Uterus (tissue), 4 donors: ENCODE data around the gene NAV2. TPM values are rescaled to one million over a fixed set of nuclear protein-coding genes. Genes with fewer than 3 reads are reported as not detected.
A peak's percentile ranks its signal among the peaks of the same experiment; 100 is the strongest.

Experiments
- DNase-seq, 2 donors: peaks; one replicate each; pipeline ENCODE4 v3.0.0-alpha.2; 2019 to 2020
- H3K27ac ChIP-seq, 2 donors: fragments of 200-600 bp; sonication (generic); 1 replicate in 1 of 2; 2 replicates in 1 of 2; pipeline ENCODE4 v1.5.1; 2016 to 2018
- H3K27me3 ChIP-seq, 2 donors: fragments of 200-600 bp; sonication (generic); one replicate each; pipeline ENCODE4 v1.5.1; 2018 to 2019; ENCODE audit warnings: control low read depth in 1 of 2
- H3K36me3 ChIP-seq, 2 donors: fragments of 200-600 bp; sonication (generic); one replicate each; pipeline ENCODE4 v1.5.1; 2019; ENCODE audit warnings: control low read depth in 1 of 2
- H3K4me1 ChIP-seq, 2 donors: fragments of 200-600 bp; sonication (generic); one replicate each; pipeline ENCODE4 v1.5.1; 2018 to 2019; ENCODE audit warnings: control low read depth in 1 of 2
- H3K4me3 ChIP-seq, 2 donors: fragments of 200-600 bp; sonication (generic); 1 replicate in 1 of 2; 2 replicates in 1 of 2; pipeline ENCODE4 v1.5.1; 2018 to 2019; ENCODE audit warnings: mild to moderate bottlenecking in 1 of 2
- H3K9me3 ChIP-seq, 2 donors: fragments of 200-600 bp; sonication (generic); one replicate each; pipeline ENCODE4 v1.5.1; 2019; ENCODE audit warnings: control low read depth in 1 of 2
- CTCF ChIP-seq, 4 experiments: fragments of 200-600 bp in 2 of 4; fragments of 450-650 bp in 2 of 4; sonication (generic) in 2 of 4; IDR thresholded peaks; one replicate each; pipeline ENCODE4 v1.5.1; 2016 to 2019; ENCODE audit warnings: antibody characterized with exemption in 4 of 4, mild to moderate bottlenecking in 2 of 4, moderate library complexity in 1 of 4
- POLR2A ChIP-seq, 2 donors: fragments of 450-650 bp; IDR thresholded peaks; one replicate each; pipeline ENCODE4 v1.6.1; 2016; ENCODE audit warnings: antibody characterized with exemption in 2 of 2, mild to moderate bottlenecking in 1 of 2, moderate library complexity in 1 of 2
- intact Hi-C: fragments of 100-400 bp; cut with DNase I; formaldehyde crosslinking; loops from one replicate; pipeline ENCODE4 v1.15.1; 2023; ENCODE audit warnings: low total_unique reads
- total RNA-seq, 4 donors: library from RNA; depleted of rRNA in 3 of 4; stranded (reverse); fragments of >200 nt in 3 of 4; gene quantifications; one replicate each; pipeline versions ENCODE4 v1.1.0 to v1.2.4, GENCODE V29; 2014 to 2023
- donor health status: DM: yes; HTN: yes; CAD: no.

NAV2 gene
- total RNA-seq, 4 donors from 2014 or later: 2.6 to 31.6 (median 5.7) TPM

DNA sequence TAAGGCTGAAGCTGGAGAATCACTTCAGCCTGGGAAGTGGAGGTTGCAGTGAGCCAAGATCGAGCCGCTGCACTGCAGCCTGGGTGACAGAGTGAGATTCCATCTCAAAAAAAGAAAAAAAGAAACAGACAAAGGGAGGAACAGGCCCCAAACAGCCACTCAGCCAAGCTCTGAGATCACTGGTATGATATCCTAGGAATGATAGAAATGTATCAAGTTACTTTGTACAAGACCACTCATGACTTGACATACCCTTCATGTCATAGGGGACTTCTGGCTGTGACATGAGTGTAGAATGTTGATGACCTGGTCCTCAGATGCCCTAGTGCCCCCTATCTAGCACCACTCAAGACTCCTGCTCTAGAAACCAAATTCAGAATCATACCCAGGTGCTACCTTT, 216.5 kb downstream of the NAV2 start:
- Histone ChIP-seq H3K27me3 (no peaks in the 10 kb centered on the region), H3K4me1 (no peaks in the 10 kb centered on the region), H3K9me3 (no peaks in the 10 kb centered on the region), H3K27ac (peak overlapping the region; percentile 11 to 61), H3K4me3 (no peak overlapping the region), H3K36me3 (no peaks in the 10 kb centered on the region)
- DNase-seq: no peak
- intact Hi-C loops: no loop called here
- no peak for TF ChIP-seq CTCF (IDR thresholded peaks at IDR 0.05)
- TF ChIP-seq POLR2A (IDR thresholded peaks at IDR 0.05): no peak

DNA sequence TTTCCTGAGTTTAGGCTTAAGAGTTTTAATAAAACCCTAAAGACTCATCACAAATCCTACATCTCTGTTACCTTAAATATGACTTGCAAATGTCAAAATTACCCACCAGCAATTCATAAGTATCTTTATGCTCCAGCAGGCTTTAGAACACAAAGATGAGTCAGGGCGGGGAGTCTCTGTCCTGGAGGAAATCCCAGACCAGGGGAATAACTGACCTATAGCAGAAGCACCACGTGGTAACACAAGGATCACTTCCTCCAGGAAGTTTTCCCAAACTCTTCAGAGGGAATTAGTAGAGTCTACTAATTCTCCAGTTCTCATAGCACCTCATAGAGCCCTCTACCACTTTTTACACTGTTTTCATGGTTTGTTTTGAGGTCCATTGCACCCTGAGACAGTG, 217.0 kb downstream of the NAV2 start:
- no peak overlapping the region for H3K4me3 ChIP-seq
- TF ChIP-seq CTCF (IDR thresholded peaks at IDR 0.05) (no peak), POLR2A (IDR thresholded peaks at IDR 0.05) (no peak)
- no peaks in the 10 kb centered on the region for H3K36me3 ChIP-seq
- DNase-seq: no peak
- intact Hi-C loops: no loop called here
- no peaks in the 10 kb centered on the region for H3K27me3 ChIP-seq
- no peaks in the 10 kb centered on the region for H3K4me1 ChIP-seq
- H3K27ac ChIP-seq: peak overlapping the region; percentile 61 to 76
- no peaks in the 10 kb centered on the region for H3K9me3 ChIP-seq

DNA sequence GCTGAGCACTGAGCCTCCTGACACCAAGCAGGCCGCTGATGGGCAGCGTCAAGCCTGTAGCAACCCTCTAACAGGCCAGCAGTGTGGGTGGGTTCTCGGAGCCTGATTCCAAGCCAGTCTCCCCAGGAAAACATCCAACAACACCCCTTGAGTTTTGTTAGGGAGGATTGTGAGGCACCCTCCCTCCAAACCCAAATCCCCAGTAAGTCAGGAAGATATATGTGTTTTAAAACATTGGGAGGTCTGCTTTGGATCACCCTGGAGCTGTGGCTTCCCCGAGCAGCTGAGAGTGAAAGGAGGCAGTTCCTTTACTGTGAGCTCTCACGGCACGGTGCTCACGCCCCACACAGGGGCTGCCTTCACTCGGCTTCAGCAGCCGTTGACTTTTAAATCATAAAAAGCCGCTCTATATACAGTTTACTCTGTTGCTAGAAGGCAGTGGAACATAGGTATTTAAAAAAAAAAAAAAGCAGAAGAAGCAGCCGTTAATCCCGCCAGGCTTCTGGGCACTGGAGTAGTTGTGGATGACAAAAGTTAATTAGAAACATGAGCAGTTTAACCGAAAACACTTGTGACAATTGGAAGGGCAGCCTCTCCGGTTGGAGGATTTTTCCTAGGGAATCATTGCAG, 218.6 kb downstream of the NAV2 start:
- H3K27ac ChIP-seq: peak overlapping the region; percentile 61 to 76

DNA sequence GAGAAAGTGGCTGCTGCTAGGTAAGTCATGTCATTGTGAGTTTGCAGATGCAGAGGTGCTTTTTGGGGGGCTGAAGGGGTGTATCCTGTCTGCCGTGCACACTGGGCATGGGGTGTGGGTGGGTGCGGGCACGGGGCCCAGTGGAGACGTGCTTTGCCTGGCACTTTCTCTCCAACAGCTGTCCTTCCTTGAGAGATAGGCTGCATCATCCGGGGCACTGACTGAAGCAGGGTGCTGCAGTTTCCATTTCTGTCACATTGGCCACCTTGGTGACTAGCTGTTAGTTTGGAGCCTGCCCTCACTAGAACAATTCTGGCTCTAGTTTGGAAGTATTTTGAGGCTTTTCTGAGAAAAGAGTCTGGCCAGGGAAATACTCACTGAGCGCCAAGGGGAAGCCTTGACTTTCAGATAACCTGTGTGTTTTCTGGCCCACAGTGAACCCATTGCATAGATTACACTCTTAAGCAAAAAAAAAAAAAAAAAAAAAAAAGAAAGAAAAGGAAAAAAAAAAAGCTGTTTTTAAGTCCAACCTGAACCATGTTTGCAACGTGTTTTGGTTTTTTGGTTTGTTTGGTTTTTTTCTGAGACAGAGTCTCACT, 219.2 kb downstream of the NAV2 start:
- Histone ChIP-seq H3K4me1 (no peaks in the 10 kb centered on the region), H3K36me3 (no peaks in the 10 kb centered on the region), H3K27ac (peak overlapping the region; percentile 61 to 76), H3K9me3 (no peaks in the 10 kb centered on the region), H3K27me3 (no peaks in the 10 kb centered on the region), H3K4me3 (no peak overlapping the region)
- intact Hi-C loops: no loop called here
- DNase-seq: no peak
- TF ChIP-seq CTCF (IDR thresholded peaks at IDR 0.05): no peak
- no peak for TF ChIP-seq POLR2A (IDR thresholded peaks at IDR 0.05)

More for the DNA sequence above, 218.6 kb downstream of the NAV2 start:
- peak; percentile 45 to 67 for DNase-seq
- Histone ChIP-seq H3K4me3 (peak overlapping the region in 1 of 2 donors; percentile 16), H3K9me3 (no peaks in the 10 kb centered on the region), H3K27me3 (no peaks in the 10 kb centered on the region), H3K4me1 (no peaks in the 10 kb centered on the region), H3K36me3 (no peaks in the 10 kb centered on the region)
- TF ChIP-seq CTCF (IDR thresholded peaks at IDR 0.05): no peak
- no peak for TF ChIP-seq POLR2A (IDR thresholded peaks at IDR 0.05)
- intact Hi-C loops: no loop called here

GRCh38 chr11:19933132-19933735, 220.6 kb downstream of the NAV2 start:
- Histone ChIP-seq H3K36me3 (no peaks in the 10 kb centered on the region), H3K4me1 (no peaks in the 10 kb centered on the region), H3K9me3 (no peaks in the 10 kb centered on the region), H3K27ac (no peak overlapping the region), H3K4me3 (no peak overlapping the region), H3K27me3 (no peaks in the 10 kb centered on the region)
- TF ChIP-seq POLR2A (IDR thresholded peaks at IDR 0.05) (no peak), CTCF (IDR thresholded peaks at IDR 0.05) (no peak)
- intact Hi-C loops: no loop called here
- DNase-seq: no peak
